ENCODE results near the gene KASH5. TPM values are rescaled to one million over a fixed set of nuclear protein-coding genes. Genes with fewer than 3 reads are reported as not detected.

The KASH5 gene
- total RNA-seq, 8 experiments from 2014 or later = 0.27 to 2.7 (median 0.51) TPM; not detected in 2

Other genes with a start within 250 kb of the KASH5 start
- 10 to 100 TPM in 4 of 8 experiments, 1 to 10 TPM in 3, under 1 TPM in 1; 0.81 to 55.7 (median 12.3) TPM for gene HRC, start 232.9 kb upstream of the KASH5 start, total RNA-seq
- 10 to 100 TPM in 7 of 8 experiments, 1 to 10 TPM in 1; 7.0 to 46.8 (median 16.4) TPM for gene TRPM4, start 230.5 kb upstream of the KASH5 start, total RNA-seq
- 1 to 10 TPM in 4 of 8 experiments, under 1 TPM in 4; 0.51 to 2.4 (median 1.1) TPM for gene SLC6A16, start 63.1 kb upstream of the KASH5 start, total RNA-seq
- gene CD37, start 52.8 kb upstream of the KASH5 start, total RNA-seq = 10 to 100 TPM in 5 of 8 experiments, 1 to 10 TPM in 3; 2.8 to 40.2 (median 11.4) TPM
- 10 to 100 TPM in 6 of 8 experiments, 1 to 10 TPM in 2; 6.0 to 78.1 (median 14.2) TPM for gene TEAD2, start 25.8 kb upstream of the KASH5 start, total RNA-seq
- 1 to 10 TPM in 4 of 8 experiments, under 1 TPM in 2, not detected in 2; 0.38 to 5.2 (median 1.4) TPM for gene DKKL1, start 24.4 kb upstream of the KASH5 start, total RNA-seq
- 1 to 10 TPM in 1 of 8 experiments, not detected in 7; 1.2 TPM for gene PTH2, start 35.2 kb downstream of the KASH5 start, total RNA-seq
- gene GFY, start 37.1 kb downstream of the KASH5 start, total RNA-seq = 1 to 10 TPM in 1 of 8 experiments, under 1 TPM in 5, not detected in 2; 0.42 to 1.1 (median 0.67) TPM
- 1 to 10 TPM in 2 of 8 experiments, under 1 TPM in 5, not detected in 1; 0.16 to 1.9 (median 0.71) TPM for gene SLC17A7, start 53.3 kb downstream of the KASH5 start, total RNA-seq
- gene PIH1D1, start 63.6 kb downstream of the KASH5 start, total RNA-seq = 10 to 100 TPM; 53.1 to 94.9 (median 76.4) TPM
- gene ALDH16A1, start 65.0 kb downstream of the KASH5 start, total RNA-seq = 10 to 100 TPM in 4 of 8 experiments, 1 to 10 TPM in 4; 3.6 to 26.2 (median 10.8) TPM
- 1 to 10 TPM in 5 of 8 experiments, under 1 TPM in 3; 0.22 to 8.7 (median 1.4) TPM for gene FLT3LG, start 86.0 kb downstream of the KASH5 start, total RNA-seq
- gene RPL13A, start 99.4 kb downstream of the KASH5 start, total RNA-seq = 1,000 to 10,000 TPM; 2,225 to 4,117 (median 3,221) TPM
- gene RPS11, start 108.2 kb downstream of the KASH5 start, total RNA-seq = 1,000 to 10,000 TPM; 2,973 to 6,174 (median 3,870) TPM
- 10 to 100 TPM in 4 of 8 experiments, 1 to 10 TPM in 4; 2.2 to 70.6 (median 27.8) TPM for gene FCGRT, start 124.4 kb downstream of the KASH5 start, total RNA-seq
- gene RCN3, start 139.8 kb downstream of the KASH5 start, total RNA-seq = 10 to 100 TPM in 2 of 8 experiments, 1 to 10 TPM in 6; 2.0 to 13.2 (median 6.4) TPM
- 100 to 1,000 TPM in 2 of 8 experiments, 10 to 100 TPM in 6; 61.7 to 145 (median 76.6) TPM for gene NOSIP, start 192.3 kb downstream of the KASH5 start, total RNA-seq
- gene PRRG2, start 193.1 kb downstream of the KASH5 start, total RNA-seq = 1 to 10 TPM in 1 of 8 experiments, under 1 TPM in 7; 0.21 to 1.1 (median 0.60) TPM
- 10 to 100 TPM in 3 of 8 experiments, 1 to 10 TPM in 5; 3.3 to 18.8 (median 7.5) TPM for gene PRR12, start 202.9 kb downstream of the KASH5 start, total RNA-seq